CD4-positive, alpha-beta T cell treated with Interleukin-1 beta for 1 hour (primary cell): ENCODE data around the gene PHF12.
A peak's percentile ranks its signal among the peaks of the same experiment; 100 is the strongest.

ENCODE experiments used
- DNase-seq, 2 donors: peaks; one replicate each; pipeline ENCODE4 v3.0.0-alpha.2; 2020 to 2022

Gene PHF12

GRCh38 chr17:28901866-28902818 is 49.2 kb downstream of the PHF12 start:
- DNase-seq = peak in 1 of 2 donors; percentile 38

GRCh38 chr17:28900986-28901726 is 50.2 kb downstream of the PHF12 start:
- no peak for DNase-seq

DNA sequence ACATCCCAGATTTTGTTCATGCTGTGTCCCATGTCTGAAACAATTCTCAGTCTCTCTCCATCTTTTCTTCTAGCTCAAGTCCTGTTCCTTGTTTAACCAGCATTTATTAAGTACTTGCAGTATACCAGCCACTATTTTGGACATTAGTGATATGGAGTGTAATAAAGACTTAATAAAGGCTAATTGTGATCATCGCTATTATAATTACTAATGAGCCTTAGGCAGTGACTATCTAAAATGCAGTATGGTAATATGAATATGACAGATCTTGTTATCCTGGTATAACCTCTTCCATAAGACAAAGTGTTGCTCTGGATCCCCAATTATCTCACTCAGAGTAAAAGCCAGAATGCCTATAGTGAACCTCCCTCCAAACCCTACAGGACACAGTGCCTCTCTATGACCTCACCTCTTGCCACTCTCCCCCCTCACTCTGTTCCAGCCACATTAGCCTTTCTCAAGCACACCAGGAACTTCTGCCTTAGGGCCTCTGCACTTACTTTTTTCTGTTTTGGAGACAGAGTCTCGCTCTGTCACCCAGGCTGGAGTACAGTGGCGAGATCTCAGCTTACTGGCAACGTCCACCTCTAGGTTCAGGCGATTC is 52.0 kb downstream of the PHF12 start:
- DNase-seq = no peak

DNA sequence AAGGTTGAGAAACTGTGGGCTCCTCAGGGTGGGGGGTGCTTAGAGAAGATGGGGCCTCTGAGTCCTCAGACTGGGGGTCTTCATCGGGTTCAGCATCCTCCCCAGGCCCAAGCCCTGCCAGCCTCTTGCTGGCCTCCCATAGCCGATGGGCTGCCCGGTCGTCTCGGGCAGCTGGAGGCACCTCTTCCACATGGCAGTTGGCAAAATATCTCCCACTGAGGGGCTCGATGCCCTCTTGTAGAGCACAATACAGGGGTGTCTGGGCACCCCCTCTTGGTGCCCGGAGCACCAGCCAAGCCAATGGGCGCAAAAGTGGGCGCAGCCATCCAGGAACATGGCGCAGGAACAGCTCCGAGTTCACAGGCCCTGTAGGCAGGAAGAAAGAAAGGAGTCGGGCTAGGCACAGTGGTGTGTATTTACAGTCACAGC is 52.8 kb downstream of the PHF12 start:
- no peak for DNase-seq

DNA sequence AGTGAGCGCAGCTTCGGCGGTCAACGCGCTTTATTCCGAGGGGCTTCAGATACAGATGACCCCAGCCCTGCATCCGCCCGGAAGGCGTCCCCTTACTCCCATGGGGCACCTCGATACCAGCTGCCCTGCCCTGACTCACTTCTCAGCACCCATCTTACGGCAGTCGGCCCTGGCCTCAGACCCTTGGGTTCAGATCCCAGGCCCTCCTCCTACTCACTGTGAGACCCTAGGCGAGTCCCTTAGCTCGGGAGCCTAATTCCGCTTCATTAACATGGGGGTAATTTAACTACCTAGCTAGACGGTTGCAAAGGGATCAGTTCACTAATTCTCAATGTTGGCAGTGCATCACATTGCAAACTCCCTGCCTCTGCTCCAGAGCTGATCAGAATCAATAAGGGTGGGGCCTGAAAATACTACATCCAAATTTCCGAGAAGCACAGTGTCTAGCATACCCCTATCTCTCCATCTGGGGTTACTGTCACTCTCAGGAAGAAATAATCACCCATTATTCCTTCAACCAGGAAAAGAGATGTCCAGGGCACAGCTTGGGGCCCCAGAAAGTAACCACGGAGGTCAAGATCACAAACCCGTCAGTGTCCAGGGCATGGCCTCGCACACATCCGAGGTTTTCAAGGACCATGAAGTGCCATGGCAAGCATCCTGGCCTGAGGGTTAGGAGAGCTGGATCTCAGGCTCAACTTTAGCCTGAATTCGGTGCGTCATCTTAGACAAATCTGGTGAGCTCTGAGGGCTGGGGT is 53.4 kb downstream of the PHF12 start:
- peak in 1 of 2 donors; percentile 44 for DNase-seq

GRCh38 chr17:28896884-28897768 is 54.2 kb downstream of the PHF12 start, which contains the start of gene FLOT2:
TSS of gene FLOT2 (minus strand) at chr17:28897733. CDS start at chr17:28897574, 159 bp downstream.
- DNase-seq = peak; percentile 60 to 63

DNA sequence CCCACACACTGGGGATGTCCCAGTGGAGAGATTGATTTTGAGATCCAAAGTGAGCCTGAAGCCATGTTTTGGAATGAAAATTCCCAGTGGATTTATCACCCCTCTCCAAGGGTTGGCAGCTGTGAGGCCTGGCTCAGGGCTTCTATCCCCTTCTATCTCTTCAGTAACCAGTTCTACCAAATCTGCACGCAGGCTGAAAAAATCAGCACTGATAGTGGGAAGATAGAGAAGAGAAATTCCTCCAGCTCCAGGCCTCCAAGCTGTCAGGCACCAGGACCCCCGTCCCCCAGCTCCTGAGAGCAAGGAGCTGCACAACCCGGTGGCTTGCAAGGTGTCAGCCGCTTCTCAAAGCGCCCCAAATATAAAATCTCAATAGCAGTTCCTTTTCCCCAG is 54.8 kb downstream of the PHF12 start:
- no peak for DNase-seq

DNA sequence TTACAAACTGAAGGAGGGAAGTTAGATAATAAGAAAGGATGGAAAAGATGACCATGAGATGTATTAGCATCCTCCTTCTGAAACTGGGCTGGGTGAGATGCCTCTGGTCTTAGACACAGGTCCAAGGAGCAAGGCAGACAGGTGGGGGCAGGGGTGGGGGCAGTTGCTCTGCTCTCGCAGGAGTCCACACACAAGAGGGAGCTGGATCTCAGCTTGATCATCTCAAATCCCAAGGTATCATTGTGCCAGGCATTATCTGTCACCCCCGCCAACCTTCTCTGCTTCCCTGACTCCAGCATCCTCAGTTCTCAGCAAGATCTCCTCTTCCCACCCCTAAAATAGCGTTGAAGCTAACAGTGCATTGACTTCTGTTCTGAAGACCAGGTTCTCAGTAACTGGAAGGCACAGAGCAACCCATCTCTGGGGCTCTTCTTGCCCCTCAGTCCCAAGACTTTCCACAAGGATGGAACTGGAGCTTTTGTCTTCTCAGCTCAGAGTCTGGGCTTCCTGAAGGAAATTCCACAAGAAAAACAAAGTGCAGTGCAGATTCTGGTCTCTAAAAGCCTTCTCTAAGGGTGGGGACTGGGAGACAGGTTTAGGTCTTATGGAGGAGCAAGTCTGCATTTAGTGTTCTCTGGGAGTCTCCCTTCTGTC is 55.4 kb downstream of the PHF12 start:
- no peak for DNase-seq

- peak; percentile 20 to 56 for DNase-seq
Observed at GRCh38 chr17:28893248-28894183, 57.8 kb downstream of the PHF12 start.

DNA sequence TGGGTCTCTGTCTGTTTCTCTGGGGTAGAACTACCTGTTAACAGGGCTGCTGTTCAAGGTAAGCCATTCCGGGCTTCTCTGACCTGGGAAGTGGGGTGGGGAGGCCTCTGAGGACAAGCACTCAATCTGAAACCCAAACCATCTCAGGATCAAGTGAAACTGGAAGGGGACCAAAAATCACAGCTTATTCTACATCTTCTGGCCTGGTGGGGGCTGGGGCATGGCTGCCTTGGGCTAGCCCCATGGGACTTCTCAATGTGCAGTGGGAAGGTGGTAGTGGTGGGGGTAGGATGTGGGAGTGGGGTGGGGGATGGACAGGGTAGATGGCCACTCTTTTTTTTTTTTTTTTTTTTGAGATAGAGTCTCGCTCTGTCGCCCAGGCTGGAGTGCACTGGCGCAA is 59.3 kb downstream of the PHF12 start:
- no peak for DNase-seq

- no peak for DNase-seq
Observed at GRCh38 chr17:28891201-28891600, 60.1 kb downstream of the PHF12 start.

DNA sequence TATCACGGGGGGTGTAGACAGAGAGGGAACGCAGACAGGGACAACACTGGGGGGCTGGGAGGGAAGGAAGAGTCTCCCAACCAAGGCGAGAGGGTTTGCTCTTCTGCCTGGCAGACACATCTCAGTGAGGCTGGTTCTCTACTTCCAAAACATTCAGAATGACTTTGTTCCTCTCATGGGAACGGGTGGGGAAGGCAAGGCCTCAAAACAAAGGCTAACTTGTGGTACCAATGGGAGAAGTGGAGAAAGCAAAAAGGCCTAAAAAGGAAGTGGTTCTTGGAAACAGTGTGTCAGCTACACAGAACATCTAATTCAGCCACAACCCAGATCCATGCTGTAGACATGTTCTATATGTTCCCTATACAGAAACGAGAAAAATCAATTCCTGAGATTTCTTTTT is 61.3 kb downstream of the PHF12 start:
- DNase-seq = no peak

DNA sequence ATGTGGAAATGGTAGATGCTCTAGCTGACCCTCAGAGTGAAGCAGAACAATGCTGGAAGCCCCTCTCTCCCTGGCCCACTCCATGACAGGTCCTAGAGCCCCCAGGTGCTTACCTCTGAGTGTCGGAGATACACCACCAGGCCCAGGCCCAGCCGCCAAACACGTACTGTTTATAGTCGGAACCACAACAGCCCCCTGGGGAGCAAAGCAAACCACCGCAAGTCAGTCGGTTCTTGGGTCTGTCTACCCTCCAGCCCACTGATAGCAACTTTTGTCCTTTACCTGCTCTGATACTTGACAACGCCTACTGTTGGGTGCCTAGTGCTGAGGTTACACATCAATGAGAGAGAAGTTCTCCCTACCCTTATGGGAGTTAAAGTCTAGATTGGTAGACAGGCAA is 62.5 kb downstream of the PHF12 start:
- no peak for DNase-seq

DNA sequence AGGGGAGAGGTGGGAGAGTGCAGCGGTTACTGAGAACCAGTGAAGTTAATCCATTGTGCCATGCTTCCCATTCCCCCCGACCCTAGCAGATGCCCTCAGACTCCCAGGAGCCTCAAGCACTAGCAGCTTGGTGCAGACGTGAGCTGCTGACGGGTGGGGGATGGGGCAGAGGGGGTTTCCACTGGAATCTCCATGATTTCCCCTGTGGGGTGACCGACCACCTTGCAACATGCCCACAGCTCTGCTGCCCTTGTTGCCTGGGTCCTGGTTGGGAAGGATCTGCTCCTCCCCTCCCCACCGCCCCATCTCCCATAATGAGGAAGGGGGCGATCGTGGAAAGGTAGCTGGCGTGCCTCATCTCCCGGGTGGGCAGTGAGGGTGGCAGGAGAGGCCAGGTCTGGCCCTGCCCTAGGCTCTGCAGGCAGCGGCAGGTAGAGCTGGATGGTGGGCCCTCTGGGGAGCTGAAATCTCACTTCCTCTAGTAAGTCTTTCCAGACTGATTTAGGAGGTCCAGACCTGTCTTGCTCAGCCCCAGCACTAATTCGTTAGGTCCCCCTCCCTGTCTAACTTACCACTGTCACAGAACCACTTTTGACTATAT is 63.3 kb downstream of the PHF12 start:
- DNase-seq = no peak

DNA sequence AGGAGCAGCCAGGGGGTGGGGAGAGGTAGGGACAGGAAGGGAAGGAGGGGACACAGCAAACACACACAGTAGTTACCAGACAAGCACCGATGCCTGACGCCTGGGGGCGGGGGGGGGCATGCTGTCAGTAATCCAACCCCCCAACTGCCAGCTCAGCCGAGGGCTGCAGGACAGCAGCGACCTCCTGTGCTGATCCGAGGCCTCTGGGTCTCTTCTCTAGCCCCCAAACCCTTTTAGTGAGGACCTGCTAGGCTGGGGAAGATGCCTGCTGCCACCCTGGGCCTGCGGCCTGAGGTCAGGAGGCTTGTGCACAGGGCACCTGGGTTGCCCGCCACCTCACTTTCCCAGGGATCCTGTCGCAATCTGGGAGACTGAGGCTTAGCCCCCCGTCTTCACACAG is 65.4 kb downstream of the PHF12 start:
- DNase-seq = no peak

DNA sequence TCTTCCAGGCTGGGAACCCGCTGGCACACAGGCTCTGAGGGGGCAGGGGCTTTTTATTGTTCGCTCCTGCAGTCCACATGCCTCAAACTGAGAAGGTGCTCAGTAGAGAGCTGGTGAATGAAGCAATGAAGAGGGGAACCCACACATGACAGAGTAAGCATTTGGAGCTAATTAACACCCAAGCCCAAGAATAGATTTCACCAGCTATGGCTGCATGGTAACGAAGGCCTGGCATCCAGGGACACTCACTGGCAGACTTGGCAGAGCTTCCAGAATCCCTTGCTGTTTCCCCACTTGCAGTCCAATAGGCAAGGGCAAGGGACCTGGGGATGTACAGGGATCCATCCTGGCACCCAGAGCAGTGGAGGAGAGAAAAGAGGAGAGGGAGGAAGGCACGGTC is 66.0 kb downstream of the PHF12 start:
- DNase-seq = no peak

DNA sequence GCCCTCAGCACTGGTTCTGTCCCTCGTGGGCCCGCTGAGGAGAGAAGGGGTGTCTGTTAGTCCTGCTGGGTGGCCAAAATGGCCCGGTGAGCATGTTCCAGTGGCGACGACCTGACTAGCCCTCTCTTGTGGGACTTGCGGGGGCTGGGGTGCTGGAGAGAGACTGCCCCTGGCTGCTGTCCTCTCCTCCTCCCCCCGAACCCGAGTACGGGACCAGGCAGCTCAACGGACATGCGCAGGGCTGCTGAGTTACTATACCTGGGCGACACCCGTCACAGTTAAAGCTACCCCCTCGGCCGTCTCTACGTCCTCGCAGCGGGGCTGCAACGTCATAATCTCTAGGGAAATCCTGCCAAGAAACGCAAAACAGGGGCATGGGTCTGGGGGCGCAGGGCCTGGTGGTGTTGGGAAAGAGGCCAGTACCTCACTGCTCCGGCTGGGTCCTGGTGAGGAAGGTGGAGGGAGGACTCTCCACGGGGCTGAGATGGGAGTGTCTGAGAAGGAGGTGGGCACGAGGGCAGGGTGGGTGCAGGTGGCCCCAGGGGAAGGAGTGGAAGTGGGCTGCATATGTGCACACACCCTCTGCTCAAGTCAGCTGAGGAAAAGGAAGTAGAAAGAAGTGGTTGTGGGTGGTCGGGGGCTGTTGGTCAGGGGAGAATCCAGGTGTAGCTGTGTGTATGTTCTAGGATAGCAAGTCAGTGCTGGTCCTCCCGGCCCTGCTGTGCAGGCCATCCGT is 67.2 kb downstream of the PHF12 start:
- DNase-seq = no peak

DNA sequence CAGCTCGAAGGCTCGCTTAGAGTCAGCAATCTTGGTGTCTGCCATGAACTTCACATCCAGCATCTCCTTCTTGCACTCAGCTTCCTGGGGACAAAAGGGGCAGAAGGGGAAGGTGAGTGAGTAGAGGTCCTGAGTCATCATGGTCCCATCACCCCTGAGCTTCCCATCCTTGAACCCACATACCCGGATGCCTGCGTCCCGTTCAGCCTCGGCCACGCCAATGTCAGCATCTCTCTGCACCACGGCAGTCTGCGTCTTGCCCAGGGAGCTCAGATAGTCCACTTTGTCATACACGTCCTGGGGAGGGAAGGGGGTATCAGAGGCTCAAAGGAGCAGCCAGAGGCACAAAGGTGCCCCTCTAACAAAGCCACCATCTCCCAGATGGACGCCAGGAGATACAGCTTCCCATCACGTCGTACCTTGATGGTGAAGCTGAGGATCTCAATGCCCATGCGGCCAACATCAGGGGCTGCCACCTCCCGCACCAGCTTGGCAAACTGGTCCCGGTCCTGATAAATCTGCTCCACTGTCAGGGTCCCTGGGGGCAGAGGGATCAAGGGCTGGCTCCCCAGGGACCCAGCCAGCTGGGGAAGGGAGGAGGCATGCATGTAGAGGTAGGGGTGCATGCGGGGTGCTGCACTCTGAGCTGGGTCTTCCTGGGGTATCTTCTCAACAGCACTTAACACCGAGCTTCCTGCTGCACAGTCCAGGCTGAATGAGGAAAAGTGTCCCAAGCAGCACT is 69.0 kb downstream of the PHF12 start:
- DNase-seq = no peak
